Endothelial cell of umbilical vein (primary cell): ENCODE data around the gene CPLANE2. TPM values are rescaled to one million over a fixed set of nuclear protein-coding genes. Genes with fewer than 3 reads are reported as not detected.

ENCODE experiments used
- BruUV-seq: library from RNA; stranded (reverse); fragments of 400-500 nt; replicated peaks from 2 replicates; lab custom pipeline; 2021; lab: Mats Ljungman, UMichigan
- CTCF ChIA-PET: fragments of 300-600, 350-600 bp; sonication (Branson Sonifier 250); formaldehyde crosslinking; loops from one replicate; lab custom pipeline; 2021; ENCODE audit warnings: antibody characterized with exemption, inconsistent platforms; lab: Charles Lee
- POLR2A ChIA-PET: fragments of 300-600, 350-600 bp; sonication (Branson Sonifier 250); formaldehyde crosslinking; loops from one replicate; lab custom pipeline; 2021; ENCODE audit warnings: antibody characterized with exemption, inconsistent platforms; lab: Charles Lee
- DNase-seq: peaks from one replicate; pipeline ENCODE4 v3.0.0-alpha.2; 2011; ENCODE audit warnings: low read depth, low spot score
- FAIRE-seq: peaks from 2 replicates; lab custom pipeline; 2011; peaks lifted over from hg19 to GRCh38; lab: Jason Lieb, UNC
- H2AFZ ChIP-seq: 2 replicates; pipeline ENCODE4 v1.6.0; 2012; ENCODE audit warnings: low read depth, low read length, control low read depth, inconsistent platforms
- H3K27ac ChIP-seq: 2 replicates; pipeline ENCODE4 v1.5.1; 2011; ENCODE audit warnings: low read depth, mild to moderate bottlenecking, control low read depth, low read length, moderate library complexity; ENCODE audit not compliant: insufficient read depth
- H3K27me3 ChIP-seq, 2 experiments: 2 replicates each; pipeline versions ENCODE4 v1.6.0 to v1.6.1; 2011; ENCODE audit warnings: low read length in 2 of 2, mixed read lengths in 1 of 2; ENCODE audit not compliant: control insufficient read depth in 2 of 2, insufficient read depth in 2 of 2
- H3K36me3 ChIP-seq, 2 experiments: 2 replicates in 1 of 2; 3 replicates in 1 of 2; pipeline ENCODE4 v1.5.1; 2011; ENCODE audit warnings: low read length in 2 of 2, mild to moderate bottlenecking in 1 of 2, moderate library complexity in 1 of 2; ENCODE audit not compliant: control insufficient read depth in 2 of 2, insufficient read depth in 2 of 2; ENCODE audit errors: extremely low read depth in 1 of 2
- H3K4me1 ChIP-seq: 3 replicates; pipeline ENCODE4 v1.5.1; 2011; ENCODE audit warnings: mild to moderate bottlenecking, low read length; ENCODE audit not compliant: control insufficient read depth, insufficient read depth; ENCODE audit errors: extremely low read depth
- H3K4me2 ChIP-seq: 2 replicates; pipeline ENCODE4 v1.6.1; 2011; ENCODE audit warnings: low read length, control low read depth, mixed read lengths; ENCODE audit not compliant: insufficient read depth
- H3K4me3 ChIP-seq, 3 experiments: fragments of 200-600 bp in 1 of 3; sonication (generic), shearing (Covaris generic) in 1 of 3; replicated peaks in 1 of 3; 2 replicates each; pipeline ENCODE4 v1.5.1; 2011 to 2016; ENCODE audit warnings: control low read depth in 3 of 3, low read length in 3 of 3, mild to moderate bottlenecking in 2 of 3, inconsistent platforms in 1 of 3, low read depth in 1 of 3, moderate library complexity in 1 of 3; ENCODE audit not compliant: insufficient read depth in 1 of 3
- H3K79me2 ChIP-seq: 2 replicates; pipeline ENCODE4 v1.6.0; 2012; ENCODE audit warnings: low read length, inconsistent platforms; ENCODE audit not compliant: control insufficient read depth, insufficient read depth
- H3K9ac ChIP-seq: replicated peaks from 2 replicates; pipeline ENCODE3; 2011; ENCODE audit warnings: low read length, control low read depth; ENCODE audit not compliant: insufficient read depth; ENCODE audit errors: extremely low read depth
- H3K9me1 ChIP-seq: replicated peaks from 3 replicates; pipeline ENCODE4 v1.6.0; 2011; ENCODE audit warnings: mild to moderate bottlenecking, low read length; ENCODE audit not compliant: control insufficient read depth, insufficient read depth; ENCODE audit errors: extremely low read depth
- H3K9me3 ChIP-seq: replicated peaks from 2 replicates; pipeline ENCODE4 v1.5.1; 2012; ENCODE audit warnings: low read length, inconsistent platforms; ENCODE audit not compliant: control insufficient read depth, insufficient read depth
- H4K20me1 ChIP-seq: replicated peaks from 2 replicates; pipeline ENCODE3; 2011; ENCODE audit warnings: mild to moderate bottlenecking, low read length; ENCODE audit not compliant: control insufficient read depth, insufficient read depth; ENCODE audit errors: extremely low read depth
- EZH2 ChIP-seq: IDR thresholded peaks from 2 replicates; pipeline ENCODE4 v1.6.1; 2012; ENCODE audit warnings: borderline replicate concordance, low read depth, mild to moderate bottlenecking, moderate library complexity, low read length, inconsistent platforms; ENCODE audit not compliant: severe bottlenecking
- FOS ChIP-seq: IDR thresholded peaks from 2 replicates; pipeline ENCODE4 v1.6.1; 2011; ENCODE audit warnings: mild to moderate bottlenecking, low read length, moderate library complexity, borderline replicate concordance; ENCODE audit not compliant: insufficient read depth
- GATA2 ChIP-seq: IDR thresholded peaks from 2 replicates; pipeline ENCODE4 v1.7.0; 2011; ENCODE audit warnings: low read depth, mild to moderate bottlenecking, moderate library complexity, mixed read lengths, low read length; ENCODE audit not compliant: insufficient read length, insufficient read depth
- JUN ChIP-seq: IDR thresholded peaks from 2 replicates; pipeline ENCODE4 v1.6.1; 2011; ENCODE audit warnings: borderline replicate concordance, low read depth; ENCODE audit not compliant: insufficient read length, insufficient read depth
- MYC ChIP-seq: IDR thresholded peaks from one replicate; pipeline ENCODE4 v1.6.1; 2011; ENCODE audit warnings: mild to moderate bottlenecking, low read depth, low read length
- POLR2A ChIP-seq: IDR thresholded peaks from 2 replicates; pipeline ENCODE4 v1.6.1; 2012; ENCODE audit warnings: low read depth, mild to moderate bottlenecking, control low read depth, low read length
- POLR2AphosphoS5 ChIP-seq: IDR thresholded peaks from 2 replicates; pipeline ENCODE4 v1.6.1; 2012; ENCODE audit warnings: low read depth, mild to moderate bottlenecking, control low read depth, low read length, moderate library complexity; ENCODE audit not compliant: insufficient read depth
- dilution Hi-C: fragments of 300-500 bp; cut with MboI; formaldehyde crosslinking; loops from one replicate; pipeline ENCODE4 v1.15.0; 2019; ENCODE audit warnings: low sequenced_read_pairs; ENCODE audit not compliant: extremely low pct_ligation_motif_present
- intact Hi-C: fragments of 100-400 bp; cut with micrococcal nuclease; formaldehyde crosslinking; loops from one replicate; pipeline ENCODE4 v1.10.0; 2022
- polyA plus RNA-seq, 4 experiments: library from polyadenylated mRNA; depleted of rRNA in 3 of 4; stranded (reverse) in 3 of 4; unstranded in 1 of 4; fragments of >200 nt; gene quantifications; 2 replicates each; pipeline versions ENCODE4 v1.2.1 to v1.2.3, GENCODE V29; 2011 to 2012; ENCODE audit warnings: missing spikeins in 1 of 4
- total RNA-seq: library from RNA; stranded (reverse); gene quantifications from 2 replicates; pipeline ENCODE4 v1.2.3, GENCODE V29; 2021
- TF ChIP-seq, protein P1 (sequence below): IDR thresholded peaks from 2 replicates; pipeline ENCODE4 v1.6.1; 2011; ENCODE audit not compliant: insufficient read depth, insufficient read length
- TF ChIP-seq, protein P2 (sequence below), 2 donors: IDR thresholded peaks; 1 replicate in 1 of 2; 2 replicates in 1 of 2; pipeline ENCODE4 v1.5.1; 2011; ENCODE audit warnings: low read length in 2 of 2, mild to moderate bottlenecking in 2 of 2, moderate library complexity in 2 of 2, control low read depth in 1 of 2, inconsistent platforms in 1 of 2, low read depth in 1 of 2; ENCODE audit not compliant: insufficient read depth in 1 of 2; ENCODE audit errors: extremely low read depth in 1 of 2

The CPLANE2 gene
- total and polyA plus RNA-seq, 2 donors (not counting 3 experiments of a cell fraction or from before 2014, with no cell fraction given), result 3.9 to 4.6 TPM

GRCh38 chr1:16254263-16254928, 17.4 kb upstream of the CPLANE2 start:
- DNase-seq, result no peak
- no peak overlapping the region for H3K9ac ChIP-seq
- peaks cover 8% of the 10 kb centered on the region for H3K4me1 ChIP-seq
- no peak overlapping the region for H3K4me2 ChIP-seq
- POLR2A ChIA-PET, result no interaction called here
- H4K20me1 ChIP-seq, result no peaks in the 10 kb centered on the region
- H3K27ac ChIP-seq, result no peak overlapping the region
- peaks cover 12 to 20% of the 10 kb centered on the region in 2 experiments for H3K36me3 ChIP-seq
- H3K79me2 ChIP-seq, result no peaks in the 10 kb centered on the region
- intact Hi-C loops (no loop called here), dilution Hi-C loops (no loop called here)
- no TSS peak for BruUV-seq
- H2AFZ ChIP-seq, result no peak overlapping the region
- H3K9me1 ChIP-seq, result no peaks in the 10 kb centered on the region
- FAIRE-seq, result peak; percentile 24
- H3K27me3 ChIP-seq, result no peaks in the 10 kb centered on the region
- H3K9me3 ChIP-seq, result no peaks in the 10 kb centered on the region
- TF ChIP-seq FOS (no peak), MYC (no peak), POLR2A (no peak), EZH2 (no peak), POLR2AphosphoS5 (no peak), JUN (no peak), GATA2 (no peak)
- TF ChIP-seq, protein P1, sequence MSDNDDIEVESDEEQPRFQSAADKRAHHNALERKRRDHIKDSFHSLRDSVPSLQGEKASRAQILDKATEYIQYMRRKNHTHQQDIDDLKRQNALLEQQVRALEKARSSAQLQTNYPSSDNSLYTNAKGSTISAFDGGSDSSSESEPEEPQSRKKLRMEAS, result no peak
- TF ChIP-seq, protein P2, sequence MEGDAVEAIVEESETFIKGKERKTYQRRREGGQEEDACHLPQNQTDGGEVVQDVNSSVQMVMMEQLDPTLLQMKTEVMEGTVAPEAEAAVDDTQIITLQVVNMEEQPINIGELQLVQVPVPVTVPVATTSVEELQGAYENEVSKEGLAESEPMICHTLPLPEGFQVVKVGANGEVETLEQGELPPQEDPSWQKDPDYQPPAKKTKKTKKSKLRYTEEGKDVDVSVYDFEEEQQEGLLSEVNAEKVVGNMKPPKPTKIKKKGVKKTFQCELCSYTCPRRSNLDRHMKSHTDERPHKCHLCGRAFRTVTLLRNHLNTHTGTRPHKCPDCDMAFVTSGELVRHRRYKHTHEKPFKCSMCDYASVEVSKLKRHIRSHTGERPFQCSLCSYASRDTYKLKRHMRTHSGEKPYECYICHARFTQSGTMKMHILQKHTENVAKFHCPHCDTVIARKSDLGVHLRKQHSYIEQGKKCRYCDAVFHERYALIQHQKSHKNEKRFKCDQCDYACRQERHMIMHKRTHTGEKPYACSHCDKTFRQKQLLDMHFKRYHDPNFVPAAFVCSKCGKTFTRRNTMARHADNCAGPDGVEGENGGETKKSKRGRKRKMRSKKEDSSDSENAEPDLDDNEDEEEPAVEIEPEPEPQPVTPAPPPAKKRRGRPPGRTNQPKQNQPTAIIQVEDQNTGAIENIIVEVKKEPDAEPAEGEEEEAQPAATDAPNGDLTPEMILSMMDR (IDR thresholded peaks at IDR 0.05; ENCODE audit: extremely low read depth in 1 of 2, insufficient read depth in 1 of 2, low read depth in 1 of 2, low read length in 2 of 2), result no peak
- CTCF ChIA-PET, result interaction anchor here (0.7 to 2.6 kb wide), 2 partner anchors 12 to 109 kb away, joined by 3 to 5 read pairs; no protein-coding TSS in a partner anchor
- no peak overlapping the region for H3K4me3 ChIP-seq
